ENCODE measurements around the gene PPFIA3. TPM values are rescaled to one million over a fixed set of nuclear protein-coding genes. Genes with fewer than 3 reads are reported as not detected.

Gene PPFIA3
- total and polyA plus RNA-seq, 10 donors, result 3.6 to 17.2 (median 6.3) TPM

- Histone ChIP-seq H3K27me3 (replicated peaks in 1 of 7) (peaks cover 0 to 43% (median 10%) of the 10 kb centered on the region in 7 donors), H3K27ac (no peak overlapping the region), H3K4me3 (no peak overlapping the region), H3K36me3 (no peaks in the 10 kb centered on the region), H3K9me3 (no peaks in the 10 kb centered on the region), H3K4me1 (peaks cover 3 to 16% (median 14%) of the 10 kb centered on the region in 6 donors)
- no peak for DNase-seq
- TF ChIP-seq POLR2A (IDR thresholded peaks at IDR 0.05) (no peak), POLR2AphosphoS5 (IDR thresholded peaks at IDR 0.05) (no peak), CTCF (IDR thresholded peaks at IDR 0.05 in 8 of 11, conservative IDR thresholded peaks at IDR 0.05 in 3 of 11) (no peak)
- intact Hi-C loops (cut with DNase I; ENCODE audit: low total_unique reads), result no loop called here
- 90 to 94% (median 92%) methylated on average over 13 of the region's 13 CpGs for WGBS, 5 donors
These were observed 41.3 kb downstream of the PPFIA3 start for GRCh38 chr19:49160450-49161189.

- Histone ChIP-seq H3K27me3 (replicated peaks in 1 of 7) (peaks cover 0 to 41% (median 10%) of the 10 kb centered on the region in 7 donors), H3K36me3 (no peaks in the 10 kb centered on the region), H3K4me3 (no peak overlapping the region), H3K4me1 (peaks cover 3 to 16% (median 14%) of the 10 kb centered on the region in 6 donors), H3K9me3 (no peaks in the 10 kb centered on the region), H3K27ac (no peak overlapping the region)
- DNase-seq, result no peak
- intact Hi-C loops (cut with DNase I; ENCODE audit: low total_unique reads), result no loop called here
- 50 to 76% (median 59%) methylated on average over 4 of the region's 4 CpGs for WGBS, 5 donors
- no peak for TF ChIP-seq CTCF (IDR thresholded peaks at IDR 0.05 in 8 of 11, conservative IDR thresholded peaks at IDR 0.05 in 3 of 11)
- TF ChIP-seq POLR2AphosphoS5 (IDR thresholded peaks at IDR 0.05), result no peak
- no peak for TF ChIP-seq POLR2A (IDR thresholded peaks at IDR 0.05)
These were observed 42.6 kb downstream of the PPFIA3 start for GRCh38 chr19:49161987-49162386.

GRCh38 chr19:49165111-49165750 is 45.9 kb downstream of the PPFIA3 start:
- intact Hi-C loops (cut with DNase I; ENCODE audit: low total_unique reads), result no loop called here
- 76 to 90% (median 78%) methylated on average over 24 of the region's 24 CpGs for WGBS, 5 donors
- Histone ChIP-seq H3K4me1 (no peaks in the 10 kb centered on the region), H3K9me3 (no peaks in the 10 kb centered on the region), H3K36me3 (peaks cover 0 to 23% (median 0%) of the 10 kb centered on the region in 6 donors), H3K4me3 (no peak overlapping the region), H3K27ac (no peak overlapping the region), H3K27me3 (replicated peaks in 1 of 7) (peaks cover 0 to 19% (median 3%) of the 10 kb centered on the region in 7 donors)
- no peak for DNase-seq
- TF ChIP-seq POLR2A (IDR thresholded peaks at IDR 0.05) (no peak), CTCF (IDR thresholded peaks at IDR 0.05 in 8 of 11, conservative IDR thresholded peaks at IDR 0.05 in 3 of 11) (no peak), POLR2AphosphoS5 (IDR thresholded peaks at IDR 0.05) (no peak)

GRCh38 chr19:49165865-49166301 is 46.5 kb downstream of the PPFIA3 start:
- Histone ChIP-seq H3K27me3 (replicated peaks in 1 of 7) (peaks cover 0 to 19% (median 3%) of the 10 kb centered on the region in 7 donors), H3K4me3 (no peak overlapping the region), H3K9me3 (no peaks in the 10 kb centered on the region), H3K27ac (no peak overlapping the region), H3K4me1 (no peaks in the 10 kb centered on the region), H3K36me3 (peaks cover 0 to 26% (median 0%) of the 10 kb centered on the region in 6 donors)
- TF ChIP-seq CTCF (IDR thresholded peaks at IDR 0.05 in 8 of 11, conservative IDR thresholded peaks at IDR 0.05 in 3 of 11), result no peak
- TF ChIP-seq POLR2AphosphoS5 (IDR thresholded peaks at IDR 0.05), result no peak
- no peak for TF ChIP-seq POLR2A (IDR thresholded peaks at IDR 0.05)
- intact Hi-C loops (cut with DNase I; ENCODE audit: low total_unique reads), result no loop called here
- WGBS, 5 donors, result 61 to 84% (median 70%) methylated on average over 10 to 30 of the region's 30 CpGs
- DNase-seq, result no peak

All from spleen (tissue), 11 donors.